HG03558 (cell line): ENCODE results near the gene ABCG1.

Experiments
- ATAC-seq: cut with Tn5 transposase; IDR thresholded peaks from one replicate; pipeline ENCODE4 v1.9.1; 2021; ENCODE audit warnings: moderate number of reproducible peaks; ENCODE audit not compliant: unreplicated experiment; ENCODE audit errors: extremely low read depth

Gene ABCG1

DNA sequence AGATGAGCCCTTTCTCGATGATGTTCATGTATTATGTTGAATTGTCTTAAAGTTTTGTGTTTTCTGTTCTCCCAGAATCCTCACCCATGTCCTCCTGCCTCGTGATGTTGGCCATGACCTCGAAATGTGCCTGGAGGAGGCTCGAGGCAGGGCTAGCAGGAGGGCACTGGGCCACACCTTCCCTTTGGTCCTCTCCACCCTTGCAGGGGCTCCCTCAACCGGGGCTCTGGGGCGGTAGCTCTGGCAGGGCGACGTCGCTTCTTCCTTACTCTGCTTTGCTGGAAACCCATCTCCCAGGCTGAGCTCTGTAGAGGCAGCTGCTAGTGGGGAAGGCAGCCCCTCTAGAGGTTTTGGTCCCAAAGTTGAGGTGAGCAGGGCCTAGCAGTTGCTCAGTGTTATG, 82.0 kb downstream of the ABCG1 start:
- no peak for ATAC-seq

GRCh38 chr21:42301371-42302075, 82.6 kb downstream of the ABCG1 start:
- no peak for ATAC-seq

DNA sequence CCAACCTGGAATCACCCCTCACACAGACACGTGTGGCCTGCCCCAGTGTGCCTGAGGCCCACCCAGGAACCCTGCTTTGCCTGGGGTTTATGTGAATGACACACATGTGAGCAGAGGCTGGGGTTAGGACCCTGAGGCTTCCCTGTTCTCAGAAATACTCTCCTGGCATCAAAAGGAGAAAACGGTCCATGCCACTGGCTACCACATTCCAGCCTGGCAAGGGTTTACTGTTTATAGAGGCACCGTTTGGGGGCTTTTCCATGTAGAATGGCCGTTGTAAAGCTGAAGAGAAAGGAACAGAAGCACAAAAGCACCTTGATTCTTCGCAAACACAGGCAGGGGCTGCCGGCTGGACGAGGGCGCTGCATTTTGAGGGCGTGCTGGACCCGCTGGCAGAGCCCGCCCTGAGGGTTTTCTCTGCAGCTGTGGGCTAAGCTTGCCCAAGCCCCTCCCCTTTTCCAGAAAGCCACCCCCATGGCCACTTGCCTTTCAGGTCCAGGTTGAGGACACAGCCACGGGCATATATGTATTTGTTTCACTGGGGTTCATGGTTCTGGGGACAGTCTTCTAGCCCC, 83.2 kb downstream of the ABCG1 start:
- ATAC-seq = no peak

DNA sequence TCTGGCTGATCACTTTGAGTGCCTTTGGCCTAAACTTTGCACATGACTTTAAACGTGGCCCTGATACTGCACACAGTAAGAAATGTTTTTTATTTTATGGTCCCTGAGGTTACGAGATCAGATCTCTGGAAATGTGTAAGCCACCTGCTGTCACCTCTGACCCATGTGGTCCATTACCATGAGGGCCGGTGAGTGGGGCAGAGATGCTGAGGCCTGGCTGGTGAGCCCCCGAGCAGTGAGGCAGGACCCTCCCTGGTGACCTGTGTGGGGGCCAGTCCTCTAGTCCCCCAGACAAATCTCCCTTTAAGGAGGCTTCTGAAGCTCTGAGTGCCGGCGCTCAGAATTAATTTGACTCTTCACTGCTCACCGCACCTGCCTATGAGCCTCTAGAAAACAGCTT, 83.9 kb downstream of the ABCG1 start:
- ATAC-seq = no peak

DNA sequence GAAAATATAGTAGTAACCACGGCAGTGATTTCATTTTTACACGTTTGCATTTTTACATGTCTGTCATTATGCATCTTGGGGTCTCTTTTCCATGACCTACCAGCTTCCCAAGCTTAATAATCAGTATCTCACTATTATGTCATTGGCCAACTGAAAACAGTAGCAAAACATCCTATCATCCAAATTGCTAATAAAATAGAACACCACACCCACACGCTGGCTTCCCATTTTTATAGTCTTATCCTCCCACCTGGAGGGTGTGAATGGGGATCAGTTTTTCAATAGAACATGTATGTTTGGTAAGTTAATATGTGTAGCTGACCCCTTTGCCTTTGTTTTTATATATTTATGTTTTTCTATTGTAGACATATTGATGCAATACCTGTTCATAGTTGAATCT, 84.5 kb downstream of the ABCG1 start:
- ATAC-seq = no peak

DNA sequence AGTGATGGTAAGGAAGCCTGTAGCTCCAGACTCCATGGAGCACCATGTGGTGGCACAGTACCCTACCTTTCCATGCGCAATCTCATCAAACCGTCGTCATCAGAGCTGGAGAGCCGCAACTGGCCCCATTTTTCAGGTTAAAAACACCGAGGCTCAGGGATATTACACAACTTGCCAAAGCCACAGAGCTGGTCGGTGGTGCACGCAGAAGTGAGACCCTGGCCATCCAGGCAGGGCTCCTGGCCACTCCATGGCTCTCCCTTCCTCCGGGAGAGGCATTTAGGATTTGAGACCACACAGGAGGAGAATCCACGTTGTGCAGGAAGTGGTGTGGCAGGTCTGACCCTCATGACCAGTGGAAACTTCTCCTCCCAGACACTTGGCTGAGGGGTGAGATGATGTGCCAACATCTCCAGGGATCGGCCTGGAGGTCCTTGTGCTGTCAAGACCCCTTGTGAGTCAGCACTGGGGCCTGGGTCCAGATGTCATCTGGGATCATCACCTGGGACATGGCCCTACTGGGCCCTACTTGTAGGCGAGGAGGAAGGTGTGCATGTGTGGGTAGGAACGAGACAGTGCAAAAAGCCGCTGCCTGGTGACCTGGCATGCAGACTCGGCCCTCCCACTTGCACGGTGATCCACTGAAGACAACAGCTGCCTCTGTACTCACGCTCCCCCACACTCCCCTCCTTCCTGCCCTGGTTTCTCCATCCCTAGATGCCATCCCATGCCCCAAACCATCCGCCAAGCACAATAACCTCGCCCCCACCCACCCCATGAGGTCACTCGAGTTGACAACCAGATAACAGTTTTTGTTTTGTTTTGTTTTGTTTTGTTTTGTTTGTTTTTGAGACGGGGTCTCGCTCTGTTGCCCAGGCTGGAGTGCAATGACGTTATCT, 85.9 kb downstream of the ABCG1 start:
- ATAC-seq = no peak

DNA sequence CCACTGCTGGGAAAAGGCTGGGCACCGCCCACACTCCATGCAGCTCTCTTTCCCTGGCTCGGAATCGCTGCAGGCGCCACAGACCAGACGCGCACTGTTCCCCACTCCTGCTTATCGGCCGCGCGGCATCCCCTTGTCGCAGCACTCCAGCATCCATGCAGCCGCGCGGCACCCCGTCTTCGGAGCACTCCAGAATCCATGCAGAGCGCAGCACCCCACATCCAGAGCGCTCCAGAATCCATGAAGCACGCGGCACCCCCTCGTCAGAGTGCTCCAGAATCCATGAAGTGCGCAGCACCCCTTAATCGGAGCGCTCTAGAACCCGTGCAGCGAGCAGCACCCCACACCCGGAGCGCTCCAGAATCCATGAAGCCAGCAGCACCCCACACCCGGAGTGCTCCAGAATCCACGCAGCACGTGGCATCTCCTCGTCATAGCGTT, 86.8 kb downstream of the ABCG1 start:
- ATAC-seq = no peak

DNA sequence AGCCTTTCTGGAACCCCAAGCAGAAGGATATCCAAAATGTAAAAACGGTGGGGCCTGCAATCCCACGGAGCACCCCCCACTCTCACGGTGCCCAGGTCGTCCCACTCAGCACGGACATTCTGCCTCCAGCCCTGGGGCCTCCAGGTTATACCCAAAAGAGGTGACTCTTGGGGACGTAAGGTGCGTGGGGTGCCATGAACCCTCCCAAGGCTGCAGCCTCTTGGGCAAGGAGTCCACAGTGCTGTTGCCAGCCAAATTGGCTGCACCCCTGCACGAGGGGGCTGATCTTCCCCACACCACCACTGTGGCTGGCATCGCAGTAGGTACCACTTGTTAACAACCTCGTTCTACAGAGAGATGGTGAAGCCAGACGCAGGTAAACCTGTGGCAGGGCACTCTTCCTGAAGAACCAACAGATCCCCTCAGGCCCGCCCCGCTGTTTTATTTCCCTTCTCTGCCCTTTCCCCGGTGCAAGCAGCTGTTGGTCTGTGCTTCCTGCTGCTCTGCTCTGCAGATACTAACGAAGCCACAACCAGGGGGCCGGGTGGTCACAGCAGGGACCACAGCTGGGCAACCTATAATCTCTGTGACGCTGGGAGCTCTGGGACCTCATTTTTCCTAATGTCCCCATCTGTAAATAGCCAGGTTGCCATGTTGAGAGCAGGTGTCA, 87.6 kb downstream of the ABCG1 start:
- ATAC-seq = no peak

DNA sequence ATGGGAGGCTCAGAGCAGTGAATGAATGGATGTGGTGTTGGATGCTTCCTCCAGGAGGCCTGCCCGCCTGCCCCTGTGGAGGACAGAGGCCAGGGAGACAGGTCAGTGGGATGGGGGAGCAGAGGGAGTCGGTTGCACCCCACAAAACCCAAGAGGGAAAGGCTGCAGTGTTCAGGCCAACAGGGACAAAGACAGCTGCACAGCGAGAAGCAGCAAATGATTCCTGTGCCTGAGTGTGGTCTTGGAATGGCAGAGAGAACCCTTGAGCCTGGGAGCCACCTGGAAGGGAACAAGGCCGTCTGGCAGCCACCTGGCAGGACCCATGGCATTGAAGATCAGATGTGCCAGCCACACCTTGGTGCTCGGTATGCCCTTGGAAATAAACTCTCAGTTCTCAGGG, 88.2 kb downstream of the ABCG1 start:
- no peak for ATAC-seq

GRCh38 chr21:42308161-42308913, 89.4 kb downstream of the ABCG1 start:
- no peak for ATAC-seq

DNA sequence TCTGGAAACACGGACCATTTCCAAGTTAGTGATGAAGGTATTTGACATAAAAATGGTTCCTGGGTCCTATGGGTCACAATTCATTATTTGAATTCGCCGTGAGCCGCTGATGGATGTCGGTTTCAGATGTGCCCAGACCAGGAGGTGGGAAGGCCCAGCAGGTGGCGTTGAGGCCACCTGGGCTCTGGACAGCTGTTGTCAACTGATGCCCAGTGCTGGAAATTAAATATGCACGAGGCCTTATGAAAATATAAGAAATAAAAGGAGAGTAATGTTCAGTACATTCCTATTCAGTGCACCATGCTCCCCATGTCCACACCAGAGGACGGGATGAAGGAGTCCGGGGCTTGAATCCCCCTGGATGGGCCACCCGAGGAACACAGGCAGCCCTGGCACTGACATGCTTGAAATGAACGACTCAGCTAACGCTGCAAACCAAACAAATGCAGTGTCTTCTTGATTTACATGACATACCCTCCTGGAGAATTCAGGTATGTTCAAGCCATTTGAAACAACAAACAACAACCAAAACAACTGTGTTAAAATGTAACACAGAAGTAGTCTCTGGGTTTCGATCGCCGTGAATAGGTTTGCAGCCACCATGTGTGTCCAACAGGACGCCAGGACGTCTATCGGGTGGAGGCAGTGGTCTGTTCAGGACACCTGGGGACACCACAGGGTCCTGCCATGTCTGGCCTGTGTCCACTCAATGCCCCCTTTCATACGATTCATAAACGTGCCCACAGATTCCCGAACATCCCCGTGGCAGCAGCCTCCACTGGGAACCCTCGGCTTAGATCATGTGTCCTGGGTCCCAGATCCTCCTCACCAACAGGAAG, 90.2 kb downstream of the ABCG1 start:
- no peak for ATAC-seq

DNA sequence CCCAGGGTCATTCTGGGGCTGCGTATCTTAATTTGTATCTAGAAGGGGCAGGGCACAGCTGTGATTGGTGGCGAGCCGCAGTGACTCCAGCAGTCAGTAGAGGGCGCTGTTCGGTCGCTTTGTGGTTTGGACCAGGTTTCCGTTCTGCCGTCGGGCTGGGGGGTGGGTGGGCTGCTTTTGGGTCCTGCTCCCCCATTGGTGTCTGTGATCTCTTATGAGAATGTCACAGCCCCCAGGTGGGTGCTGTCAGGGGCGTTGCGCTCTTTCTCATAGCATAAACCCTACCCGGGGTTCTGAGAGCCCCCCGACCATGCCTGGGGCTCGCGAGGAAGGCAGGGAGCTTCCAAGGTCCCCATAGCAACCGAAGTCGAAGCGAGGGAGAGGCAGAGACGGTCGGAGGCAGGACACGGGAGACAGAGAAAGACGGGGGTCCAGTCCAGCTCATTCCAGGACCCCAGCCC, 90.8 kb downstream of the ABCG1 start:
- no peak for ATAC-seq

GRCh38 chr21:42310411-42311001, 91.6 kb downstream of the ABCG1 start:
- ATAC-seq = no peak

GRCh38 chr21:42311160-42311559, 92.2 kb downstream of the ABCG1 start:
- ATAC-seq = no peak

GRCh38 chr21:42311816-42312625, 93.1 kb downstream of the ABCG1 start:
- no peak for ATAC-seq

- no peak for ATAC-seq
Measured at GRCh38 chr21:42312626-42313104, 93.7 kb downstream of the ABCG1 start.

DNA sequence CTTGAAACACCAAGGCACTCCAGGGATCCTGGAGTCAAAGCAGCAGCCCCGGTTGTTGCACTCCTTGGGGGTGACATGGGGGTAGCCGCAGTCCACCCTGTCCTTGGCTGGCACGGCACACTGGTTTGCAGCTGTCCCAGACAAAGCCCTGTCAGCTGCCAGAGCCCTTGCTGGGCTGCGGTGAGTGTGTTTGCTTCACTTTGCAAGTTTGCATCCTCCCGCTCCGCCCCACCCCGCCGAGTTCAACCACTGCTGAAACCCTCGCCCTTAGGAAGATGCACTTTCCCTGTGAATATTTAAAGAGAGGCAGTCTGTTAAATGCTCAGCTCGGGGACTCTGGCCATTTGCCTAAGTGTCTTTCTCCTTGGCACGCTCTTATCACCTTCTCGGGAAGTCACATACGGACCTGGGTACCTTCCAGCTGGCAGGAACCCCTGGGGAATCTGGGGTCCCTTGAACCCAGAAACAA, 94.6 kb downstream of the ABCG1 start:
- no peak for ATAC-seq
